Measurements from ENCODE around the gene ADARB1. TPM values are rescaled to one million over a fixed set of nuclear protein-coding genes. Genes with fewer than 3 reads are reported as not detected.

The ADARB1 gene
- total RNA-seq, 1 experiment from 2014 or later, result 12.1 TPM

DNA sequence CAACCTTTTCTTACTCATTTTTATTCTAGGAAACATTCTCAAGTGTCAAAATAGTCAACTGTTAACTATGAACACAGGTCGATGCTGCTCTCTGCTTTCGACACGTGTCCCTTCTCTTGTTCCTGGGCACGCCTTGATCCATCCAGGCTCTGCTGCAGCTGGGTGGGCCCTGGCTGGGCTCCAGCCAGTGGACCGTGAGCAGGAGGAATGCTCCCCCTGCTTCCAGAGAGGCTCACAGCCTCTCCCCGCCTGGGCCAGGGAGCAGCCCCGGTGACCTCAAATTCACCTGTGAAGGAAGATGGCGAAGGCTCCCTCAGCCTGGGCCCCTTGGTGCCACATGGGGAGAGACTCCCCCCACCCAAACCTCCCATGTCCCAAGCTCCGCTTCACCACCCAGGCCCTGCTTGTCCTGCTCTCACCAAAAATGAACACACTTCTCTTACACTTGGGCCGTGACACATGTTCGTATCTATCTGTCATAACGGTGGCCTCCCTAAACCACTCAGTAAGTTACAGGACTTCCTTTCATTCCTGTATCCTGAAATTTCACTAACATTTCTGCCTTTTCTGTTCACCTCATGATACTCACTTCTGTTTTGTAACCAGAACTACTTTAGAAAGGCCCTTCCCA lies 24.6 kb upstream of the ADARB1 start:
- Histone ChIP-seq H3K4me2 (no peak overlapping the region), H3K27me3 (ENCODE audit: insufficient read depth, low read depth) (peaks cover 31% of the 10 kb centered on the region), H3K9me2 (ENCODE audit: insufficient read depth) (no peaks in the 10 kb centered on the region), H3K9me3 (ENCODE audit: insufficient read depth, low read depth) (peaks cover 5% of the 10 kb centered on the region; the same call in 1 of the 2 replicates), H3K79me2 (ENCODE audit: low read depth) (no peaks in the 10 kb centered on the region), H3K36me3 (ENCODE audit: low read depth) (no peaks in the 10 kb centered on the region), H2AFZ (no peak overlapping the region), H3F3A (ENCODE audit: insufficient read depth, low read depth) (no peaks in the 10 kb centered on the region), H4K20me1 (ENCODE audit: insufficient read depth) (no peaks in the 10 kb centered on the region), H3K4me1 (replicated peaks; ENCODE audit: insufficient read depth) (no peaks in the 10 kb centered on the region), H3K4me3 (no peak overlapping the region), H3K27ac (no peak overlapping the region)
- ChIA-PET CTCF (no interaction called here), POLR2A (ENCODE audit: unreplicated experiment) (no interaction called here)
- intact Hi-C loops (cut with micrococcal nuclease; ENCODE audit: unreplicated experiment), result no loop called here
- no peak for TF ChIP-seq CTCF (conservative IDR thresholded peaks at IDR 0.05)
- TF ChIP-seq EZH2 (IDR thresholded peaks at IDR 0.05; ENCODE audit: low read depth), result no peak
- BruUV-seq (replicated peaks), result no TSS peak
- DNase-seq, result no peak

DNA sequence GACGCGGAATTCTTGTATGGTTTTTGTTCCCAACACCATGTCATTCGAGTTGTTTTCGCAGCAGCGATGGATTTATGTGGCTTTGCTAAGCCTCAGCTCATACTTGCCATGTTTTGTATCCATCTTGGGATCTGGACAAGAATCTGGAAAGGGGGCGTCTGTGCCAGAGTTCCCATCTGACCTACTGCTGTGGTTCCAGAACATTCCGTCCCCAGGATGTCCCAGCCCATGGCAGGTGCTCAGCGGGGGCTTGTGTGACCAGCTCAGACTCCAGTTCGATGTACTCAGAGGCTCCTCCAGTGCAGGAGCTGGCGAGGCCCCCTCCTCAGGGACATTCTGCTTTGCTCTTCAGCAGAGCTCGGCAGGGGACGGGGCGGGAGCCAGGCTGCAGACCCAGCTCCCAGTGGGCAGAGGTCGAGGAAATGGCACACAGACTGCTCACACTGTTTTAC lies 24.0 kb upstream of the ADARB1 start:
- Histone ChIP-seq H3K4me1 (replicated peaks; ENCODE audit: insufficient read depth) (no peaks in the 10 kb centered on the region), H3K9me3 (ENCODE audit: insufficient read depth, low read depth) (peaks cover 5% of the 10 kb centered on the region; the same call in 1 of the 2 replicates), H3K27ac (no peak overlapping the region), H3K79me2 (ENCODE audit: low read depth) (no peaks in the 10 kb centered on the region), H3K4me3 (no peak overlapping the region), H3K36me3 (ENCODE audit: low read depth) (no peaks in the 10 kb centered on the region), H3K4me2 (no peak overlapping the region), H3K9me2 (ENCODE audit: insufficient read depth) (no peaks in the 10 kb centered on the region), H3F3A (ENCODE audit: insufficient read depth, low read depth) (no peaks in the 10 kb centered on the region), H2AFZ (no peak overlapping the region), H3K27me3 (ENCODE audit: insufficient read depth, low read depth) (peaks cover 26% of the 10 kb centered on the region), H4K20me1 (ENCODE audit: insufficient read depth) (no peaks in the 10 kb centered on the region)
- POLR2A ChIA-PET (ENCODE audit: unreplicated experiment), result no interaction called here
- intact Hi-C loops (cut with micrococcal nuclease; ENCODE audit: unreplicated experiment), result no loop called here
- DNase-seq, result no peak
- CTCF ChIA-PET, result no interaction called here
- TF ChIP-seq CTCF (conservative IDR thresholded peaks at IDR 0.05), result no peak
- TF ChIP-seq EZH2 (IDR thresholded peaks at IDR 0.05; ENCODE audit: low read depth), result no peak
- no TSS peak for BruUV-seq (replicated peaks)

DNA sequence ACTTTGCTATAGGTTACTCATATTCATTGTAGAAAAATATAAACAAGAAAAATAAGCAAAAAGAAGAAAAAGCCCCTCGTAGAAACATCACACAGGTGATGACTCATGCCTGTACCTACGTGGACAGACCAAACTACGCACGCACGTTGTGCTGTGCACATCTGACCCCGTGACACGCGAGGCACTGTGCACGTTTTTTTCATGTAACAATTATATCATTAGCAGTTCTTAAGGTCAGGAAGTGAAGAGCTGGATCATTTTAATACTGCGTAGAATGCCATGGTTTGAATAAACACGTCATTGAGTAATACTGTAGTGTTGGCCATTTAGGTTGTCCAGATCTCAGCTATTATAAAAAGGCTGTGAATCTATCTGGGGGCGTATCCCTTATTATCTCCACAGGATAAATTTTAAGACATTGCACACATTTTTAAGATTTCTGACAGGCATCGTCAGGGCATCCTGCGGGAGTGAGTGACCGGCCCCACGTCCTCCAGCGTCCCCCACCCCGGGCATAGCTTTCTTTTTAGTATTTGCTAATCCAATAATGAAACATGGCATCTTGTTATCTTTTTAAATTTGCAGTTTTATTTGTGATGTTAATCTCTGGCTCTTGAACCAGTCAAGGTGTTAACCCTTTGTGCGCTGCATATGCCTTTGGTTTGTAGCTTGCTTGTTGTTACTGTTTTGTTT lies 23.4 kb upstream of the ADARB1 start:
- H3K36me3 ChIP-seq (ENCODE audit: low read depth), result no peaks in the 10 kb centered on the region
- CTCF ChIA-PET, result no interaction called here
- no peak overlapping the region for H3K4me2 ChIP-seq
- H3K4me1 ChIP-seq (replicated peaks; ENCODE audit: insufficient read depth), result no peaks in the 10 kb centered on the region
- H3K27ac ChIP-seq, result no peak overlapping the region
- intact Hi-C loops (cut with micrococcal nuclease; ENCODE audit: unreplicated experiment), result no loop called here
- H3K27me3 ChIP-seq (ENCODE audit: insufficient read depth, low read depth), result peaks cover 20% of the 10 kb centered on the region
- H3K9me2 ChIP-seq (ENCODE audit: insufficient read depth), result no peaks in the 10 kb centered on the region
- TF ChIP-seq EZH2 (IDR thresholded peaks at IDR 0.05; ENCODE audit: low read depth) (no peak), CTCF (conservative IDR thresholded peaks at IDR 0.05) (no peak)
- no peaks in the 10 kb centered on the region for H4K20me1 ChIP-seq (ENCODE audit: insufficient read depth)
- H3K9me3 ChIP-seq (ENCODE audit: insufficient read depth, low read depth), result peaks cover 5% of the 10 kb centered on the region; the same call in 1 of the 2 replicates
- H3F3A ChIP-seq (ENCODE audit: insufficient read depth, low read depth), result no peaks in the 10 kb centered on the region
- no TSS peak for BruUV-seq (replicated peaks)
- POLR2A ChIA-PET (ENCODE audit: unreplicated experiment), result no interaction called here
- DNase-seq, result no peak
- no peaks in the 10 kb centered on the region for H3K79me2 ChIP-seq (ENCODE audit: low read depth)
- H3K4me3 ChIP-seq, result no peak overlapping the region
- H2AFZ ChIP-seq, result no peak overlapping the region
